Right atrium auricular region (tissue), 2 donors: Measurements from ENCODE around the gene PSMA4. TPM values are rescaled to one million over a fixed set of nuclear protein-coding genes. Genes with fewer than 3 reads are reported as not detected.
A peak's percentile ranks its signal among the peaks of the same experiment; 100 is the strongest.
"Not testable (repeated sequence)": the region's sequence is repeated elsewhere in the genome, so short reads cannot be mapped to it uniquely, and the experiment has no call there.

Experiments used
- DNase-seq: peaks from one replicate; pipeline ENCODE4 v3.0.0-alpha.2; 2019; ENCODE audit warnings: low spot score
- H3K27ac ChIP-seq, 2 donors: fragments of 200-600 bp; sonication (generic); 1 replicate in 1 of 2; 2 replicates in 1 of 2; pipeline ENCODE4 v1.5.1; 2016 to 2019
- H3K27me3 ChIP-seq, 2 donors: fragments of 200-600 bp; sonication (generic); one replicate each; pipeline versions ENCODE4 v1.5.1 to v1.6.0; 2017 to 2019
- H3K36me3 ChIP-seq: fragments of 200-600 bp; sonication (generic); one replicate; pipeline ENCODE4 v1.5.1; 2016
- H3K4me1 ChIP-seq, 2 donors: fragments of 200-600 bp; sonication (generic); one replicate each; pipeline versions ENCODE4 v1.5.1 to v1.6.0; 2017 to 2019
- H3K4me3 ChIP-seq, 2 donors: fragments of 200-600 bp; sonication (generic); 1 replicate in 1 of 2; 2 replicates in 1 of 2; pipeline ENCODE4 v1.5.1; 2017 to 2019; ENCODE audit warnings: mild to moderate bottlenecking in 1 of 2, moderate library complexity in 1 of 2
- H3K9me3 ChIP-seq, 2 donors: fragments of 200-600 bp; sonication (generic); one replicate each; pipeline ENCODE4 v1.5.1; 2019
- total RNA-seq, 2 donors: library from RNA; depleted of rRNA; stranded (reverse); fragments of >200 nt; gene quantifications; one replicate each; pipeline ENCODE4 v1.1.0, GENCODE V29; 2016
- TF ChIP-seq, protein P1 (sequence below), 2 donors: fragments of 200-600 bp; sonication (generic); IDR thresholded peaks; one replicate each; pipeline ENCODE4 v1.5.1; 2019; ENCODE audit warnings: antibody characterized with exemption in 2 of 2

PSMA4 gene
- total RNA-seq, 2 donors from 2014 or later: 85.8 to 87.1 TPM

DNA sequence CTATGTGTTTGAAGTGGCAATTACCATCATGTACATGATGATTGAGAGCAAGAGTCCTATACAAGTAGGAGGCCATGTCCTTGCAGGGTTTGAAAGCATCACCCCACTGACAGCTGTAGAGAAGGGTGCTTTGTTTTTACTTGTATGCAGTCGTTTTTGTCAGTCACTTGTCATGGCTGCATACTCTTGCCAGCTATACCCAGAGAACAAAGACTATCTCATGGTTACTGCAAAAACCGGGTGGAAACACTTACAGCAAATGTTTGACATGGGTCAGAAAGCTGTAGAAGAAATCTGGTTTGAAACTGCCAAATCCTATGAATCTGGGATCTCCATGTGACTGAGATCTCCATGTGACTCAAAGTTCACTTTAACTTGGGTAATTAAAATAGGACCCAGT, 6.9 kb upstream of the PSMA4 start:
- Histone ChIP-seq H3K4me3 (no peak overlapping the region), H3K27me3 (no peaks in the 10 kb centered on the region), H3K4me1 (no peaks in the 10 kb centered on the region), H3K9me3 (no peaks in the 10 kb centered on the region), H3K27ac (no peak overlapping the region), H3K36me3 (no peaks in the 10 kb centered on the region)
- TF ChIP-seq, protein P1, sequence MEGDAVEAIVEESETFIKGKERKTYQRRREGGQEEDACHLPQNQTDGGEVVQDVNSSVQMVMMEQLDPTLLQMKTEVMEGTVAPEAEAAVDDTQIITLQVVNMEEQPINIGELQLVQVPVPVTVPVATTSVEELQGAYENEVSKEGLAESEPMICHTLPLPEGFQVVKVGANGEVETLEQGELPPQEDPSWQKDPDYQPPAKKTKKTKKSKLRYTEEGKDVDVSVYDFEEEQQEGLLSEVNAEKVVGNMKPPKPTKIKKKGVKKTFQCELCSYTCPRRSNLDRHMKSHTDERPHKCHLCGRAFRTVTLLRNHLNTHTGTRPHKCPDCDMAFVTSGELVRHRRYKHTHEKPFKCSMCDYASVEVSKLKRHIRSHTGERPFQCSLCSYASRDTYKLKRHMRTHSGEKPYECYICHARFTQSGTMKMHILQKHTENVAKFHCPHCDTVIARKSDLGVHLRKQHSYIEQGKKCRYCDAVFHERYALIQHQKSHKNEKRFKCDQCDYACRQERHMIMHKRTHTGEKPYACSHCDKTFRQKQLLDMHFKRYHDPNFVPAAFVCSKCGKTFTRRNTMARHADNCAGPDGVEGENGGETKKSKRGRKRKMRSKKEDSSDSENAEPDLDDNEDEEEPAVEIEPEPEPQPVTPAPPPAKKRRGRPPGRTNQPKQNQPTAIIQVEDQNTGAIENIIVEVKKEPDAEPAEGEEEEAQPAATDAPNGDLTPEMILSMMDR (IDR thresholded peaks at IDR 0.05): no peak
- DNase-seq: no peak

DNA sequence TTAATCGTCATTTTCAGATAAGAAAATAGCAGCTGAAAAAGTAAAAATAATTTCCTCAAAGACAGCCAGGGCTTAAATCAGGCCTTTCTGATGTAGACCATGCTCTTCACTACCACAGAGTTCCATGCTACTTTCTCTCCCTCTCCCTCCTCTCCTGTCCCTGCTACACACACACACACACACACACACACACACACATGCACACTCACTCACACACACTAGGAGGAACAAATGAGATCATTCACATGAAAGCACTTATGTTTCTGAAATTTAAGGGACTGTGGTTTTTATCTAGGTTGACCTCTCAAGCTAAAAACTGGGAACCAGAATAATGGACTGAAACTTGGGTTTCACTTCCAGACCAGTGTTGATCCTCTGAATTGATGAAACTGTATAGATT, 4.1 kb upstream of the PSMA4 start:
- no peak for DNase-seq
- no peaks in the 10 kb centered on the region for H3K36me3 ChIP-seq
- no peaks in the 10 kb centered on the region for H3K9me3 ChIP-seq
- peak overlapping the region in 1 of 2 donors; percentile 79 for H3K27ac ChIP-seq
- H3K4me1 ChIP-seq: peaks cover 0 to 6% of the 10 kb centered on the region in 2 donors
- TF ChIP-seq, protein P1 (IDR thresholded peaks at IDR 0.05): no peak
- no peaks in the 10 kb centered on the region for H3K27me3 ChIP-seq
- H3K4me3 ChIP-seq: no peak overlapping the region

DNA sequence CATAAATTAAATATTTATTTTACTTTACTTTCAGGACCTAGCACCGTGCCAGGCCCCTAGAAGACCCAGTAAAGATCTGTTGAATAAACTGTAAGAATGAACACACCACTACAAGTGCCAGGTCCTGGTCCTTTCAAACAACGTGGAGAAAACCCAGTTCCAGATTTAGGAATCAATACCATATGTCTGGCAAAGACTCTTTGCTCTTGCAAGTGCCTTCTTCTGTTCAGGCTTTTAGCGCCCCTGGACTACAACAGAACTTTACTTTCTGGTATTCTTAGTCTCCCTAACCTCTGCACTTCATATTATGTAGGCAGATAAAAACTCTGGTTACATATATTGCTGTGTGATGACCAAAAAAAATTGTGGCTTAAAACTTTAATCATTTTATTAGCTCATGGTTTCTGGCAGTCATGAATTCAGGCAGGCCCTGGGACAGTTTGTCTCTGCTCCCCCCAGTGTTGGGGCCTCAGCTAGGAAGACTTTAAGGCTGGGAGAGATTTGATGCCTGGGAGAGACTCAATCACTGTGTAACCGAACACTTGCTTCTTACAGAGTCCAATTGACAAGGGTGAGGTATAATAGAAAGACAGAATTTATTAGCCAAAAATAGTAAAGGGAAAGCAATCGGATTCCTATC, 2.9 kb upstream of the PSMA4 start:
- Histone ChIP-seq H3K27me3 (no peaks in the 10 kb centered on the region), H3K4me3 (no peak overlapping the region), H3K36me3 (peaks cover 3% of the 10 kb centered on the region), H3K27ac (peak overlapping the region; percentile 51 to 79), H3K4me1 (peaks cover 0 to 19% of the 10 kb centered on the region in 2 donors), H3K9me3 (no peaks in the 10 kb centered on the region)
- TF ChIP-seq, protein P1 (IDR thresholded peaks at IDR 0.05): no peak
- no peak for DNase-seq

DNA sequence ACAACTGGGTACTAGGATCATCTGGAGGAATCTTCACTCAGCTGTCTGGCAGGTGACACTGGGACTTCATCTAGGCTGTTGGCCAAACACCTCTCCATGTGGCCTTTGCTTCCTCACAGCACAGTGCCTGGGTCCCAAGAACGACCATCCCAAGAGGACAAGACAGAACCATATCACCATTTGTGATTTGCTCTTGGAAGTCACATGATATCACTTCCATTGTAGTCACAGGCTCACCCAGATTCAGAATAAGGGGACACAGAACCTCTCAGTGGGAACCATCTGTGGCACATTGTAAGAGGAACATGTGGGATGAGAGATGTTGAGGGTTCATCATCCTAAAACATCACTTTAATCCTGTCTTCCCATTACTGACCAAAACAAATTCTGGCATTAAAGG, 1.9 kb upstream of the PSMA4 start:
- H3K27me3 ChIP-seq: no peaks in the 10 kb centered on the region
- TF ChIP-seq, protein P1 (IDR thresholded peaks at IDR 0.05): no peak
- no peaks in the 10 kb centered on the region for H3K9me3 ChIP-seq
- peaks cover 12% of the 10 kb centered on the region for H3K36me3 ChIP-seq
- peak overlapping the region; percentile 51 to 79 for H3K27ac ChIP-seq
- peaks cover 0 to 28% of the 10 kb centered on the region in 2 donors for H3K4me1 ChIP-seq
- no peak overlapping the region for H3K4me3 ChIP-seq
- no peak for DNase-seq

DNA sequence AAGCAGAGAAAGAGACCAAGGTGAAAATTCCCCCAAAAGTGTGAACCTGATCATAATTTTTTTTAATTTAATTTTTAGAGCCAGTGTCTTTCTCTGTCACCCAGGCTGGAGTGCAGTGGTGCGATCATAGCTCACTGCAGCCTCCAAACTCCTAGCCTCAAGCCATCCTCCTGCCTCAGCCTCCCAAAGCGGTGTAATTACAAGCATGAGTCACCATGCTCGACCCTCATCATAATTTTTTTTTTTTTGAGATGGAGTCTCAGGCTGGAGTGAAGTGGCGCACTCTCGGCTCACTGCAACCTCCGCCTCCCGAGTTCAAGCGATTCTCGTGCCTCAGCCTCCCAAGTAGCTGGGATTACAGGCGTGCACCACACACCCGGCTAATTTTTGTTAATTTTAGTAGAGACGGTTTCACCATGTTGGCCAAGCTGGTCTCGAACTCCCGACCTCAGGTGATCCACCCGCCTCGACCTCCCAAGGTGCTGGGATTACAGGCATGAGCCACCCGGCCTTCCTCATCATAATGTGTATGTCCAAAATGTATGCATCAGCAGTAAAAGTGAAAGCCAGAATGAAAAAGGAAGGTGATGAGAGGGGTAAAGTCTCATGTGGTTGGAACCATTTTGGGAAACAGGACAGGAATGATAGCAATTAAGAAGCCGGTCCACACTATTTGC, 642 bp upstream of the PSMA4 start:
- not testable (repeated sequence) for H3K27me3 ChIP-seq, H3K9me3 ChIP-seq, DNase-seq
- Histone ChIP-seq H3K27ac (peak overlapping the region; percentile 96), H3K4me3 (peak overlapping the region; percentile 66 to 79), H3K4me1 (peaks cover 0 to 28% of the 10 kb centered on the region in 2 donors), H3K36me3 (peaks cover 19% of the 10 kb centered on the region)

DNA sequence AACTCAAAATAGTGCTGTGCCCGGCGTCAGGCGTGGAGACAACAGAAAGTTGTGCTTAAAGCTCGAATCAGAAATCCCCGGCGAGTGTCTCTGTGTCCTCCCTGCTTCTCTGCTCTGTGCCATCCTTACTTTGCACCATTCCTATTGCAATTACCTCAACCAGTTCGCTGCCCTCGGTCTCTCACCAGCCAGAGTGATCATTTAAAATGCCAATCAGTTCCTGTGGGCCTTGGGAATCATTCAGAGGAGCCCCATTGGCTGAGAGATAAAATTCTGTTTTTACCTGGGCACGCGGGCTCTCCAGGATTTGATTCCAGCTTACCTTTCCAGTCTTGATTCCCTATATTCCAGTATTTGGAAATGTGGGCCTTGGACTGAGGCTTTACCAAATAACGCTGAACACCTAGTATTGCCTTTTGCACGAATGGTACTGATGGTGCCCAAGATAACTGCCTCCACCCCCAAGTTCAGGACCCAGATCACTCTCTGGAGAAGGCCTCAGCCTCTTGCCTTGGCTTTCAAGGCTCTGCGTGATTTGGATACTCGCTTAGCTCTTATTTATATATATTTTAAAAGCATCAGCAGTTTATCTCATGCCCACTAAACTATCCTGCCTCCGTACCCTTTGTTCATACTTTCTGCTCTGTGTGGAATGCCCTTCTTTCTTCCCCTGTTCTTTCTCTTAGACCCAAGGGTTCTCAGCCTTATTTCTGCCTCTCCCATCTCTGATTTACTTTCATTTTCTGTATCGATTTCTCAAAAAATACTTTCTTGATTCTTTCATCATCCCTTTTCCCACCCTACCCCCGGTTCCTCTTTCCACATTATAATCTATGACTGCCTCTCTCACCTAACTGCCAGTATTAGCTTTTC, 863 bp downstream of the PSMA4 start:
- no peaks in the 10 kb centered on the region for H3K9me3 ChIP-seq
- peak overlapping the region; percentile 66 to 79 for H3K4me3 ChIP-seq
- H3K27ac ChIP-seq: peak overlapping the region; percentile 96
- H3K4me1 ChIP-seq: peaks cover 0 to 28% of the 10 kb centered on the region in 2 donors
- no peaks in the 10 kb centered on the region for H3K27me3 ChIP-seq
- peaks cover 34% of the 10 kb centered on the region for H3K36me3 ChIP-seq
- TF ChIP-seq, protein P1 (IDR thresholded peaks at IDR 0.05): peak in 1 of 2 donors; percentile 7
- no peak for DNase-seq
